ENCODE measurements around the gene DERA. TPM values are rescaled to one million over a fixed set of nuclear protein-coding genes. Genes with fewer than 3 reads are reported as not detected.

DERA gene
- total RNA-seq, 1 donor from 2014 or later: 39.3 TPM

- Histone ChIP-seq H3K4me3 (ENCODE audit: low read depth, low read length) (no peak overlapping the region), H3K27me3 (ENCODE audit: control insufficient read depth, insufficient read depth, low read length) (no peaks in the 10 kb centered on the region), H3K36me3 (ENCODE audit: control insufficient read depth, insufficient read depth, low read length) (no peaks in the 10 kb centered on the region)
- TF ChIP-seq CTCF (IDR thresholded peaks at IDR 0.05; ENCODE audit: insufficient read depth, low read length, poor library complexity, severe bottlenecking): no peak
- no peak for DNase-seq (ENCODE audit: low read depth)
Measured at GRCh38 chr12:15932327-15932726, 21.2 kb downstream of the DERA start.

GRCh38 chr12:15932971-15933370 is 21.8 kb downstream of the DERA start:
- DNase-seq (ENCODE audit: low read depth): no peak
- Histone ChIP-seq H3K36me3 (ENCODE audit: control insufficient read depth, insufficient read depth, low read length) (no peaks in the 10 kb centered on the region), H3K27me3 (ENCODE audit: control insufficient read depth, insufficient read depth, low read length) (no peaks in the 10 kb centered on the region), H3K4me3 (ENCODE audit: low read depth, low read length) (no peak overlapping the region)
- TF ChIP-seq CTCF (IDR thresholded peaks at IDR 0.05; ENCODE audit: insufficient read depth, low read length, poor library complexity, severe bottlenecking): no peak

DNA sequence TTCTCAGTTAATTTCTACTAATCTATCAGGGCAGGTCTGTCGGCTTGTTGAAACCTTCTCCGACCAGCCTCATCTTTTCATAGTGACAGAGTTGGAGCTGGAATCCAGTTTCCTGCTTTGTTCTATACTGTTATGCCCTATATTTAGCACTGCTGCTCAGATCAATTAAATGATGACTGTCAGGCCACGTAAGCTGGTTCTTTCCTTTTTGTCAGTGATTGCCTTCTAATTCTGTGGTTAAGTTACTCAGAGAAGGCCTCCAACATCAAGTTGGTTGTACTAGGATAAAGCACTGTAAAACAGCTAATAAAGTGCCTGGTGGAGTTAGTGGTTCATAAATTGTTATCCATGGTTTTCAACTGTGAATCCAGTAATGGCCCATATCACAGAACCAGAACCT is 22.6 kb downstream of the DERA start:
- H3K4me3 ChIP-seq (ENCODE audit: low read depth, low read length): no peak overlapping the region
- H3K27me3 ChIP-seq (ENCODE audit: control insufficient read depth, insufficient read depth, low read length): no peaks in the 10 kb centered on the region
- no peak for TF ChIP-seq CTCF (IDR thresholded peaks at IDR 0.05; ENCODE audit: insufficient read depth, low read length, poor library complexity, severe bottlenecking)
- DNase-seq (ENCODE audit: low read depth): no peak
- H3K36me3 ChIP-seq (ENCODE audit: control insufficient read depth, insufficient read depth, low read length): no peaks in the 10 kb centered on the region

DNA sequence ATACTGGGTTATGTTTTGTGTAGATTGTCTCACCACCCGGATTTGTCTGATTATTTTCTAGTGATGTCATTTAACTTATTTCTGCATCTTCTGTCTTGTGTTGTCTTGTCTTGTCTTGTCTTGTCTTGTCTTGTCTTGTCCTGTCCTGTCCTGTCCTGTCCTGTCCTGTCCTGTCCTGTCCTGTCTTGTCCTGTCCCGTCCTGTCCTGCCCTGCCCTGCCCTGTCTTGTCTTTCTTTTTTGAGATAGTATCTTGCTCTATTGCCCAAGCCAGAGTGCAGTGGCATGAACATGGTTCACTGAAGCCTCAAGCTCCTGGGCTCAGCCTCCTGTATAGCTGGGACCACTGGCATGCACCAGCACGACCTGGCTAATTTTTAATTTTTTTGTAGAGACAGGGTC is 25.6 kb downstream of the DERA start:
- Histone ChIP-seq H3K4me3 (ENCODE audit: low read depth, low read length) (no peak overlapping the region), H3K27me3 (ENCODE audit: control insufficient read depth, insufficient read depth, low read length) (no peaks in the 10 kb centered on the region), H3K36me3 (ENCODE audit: control insufficient read depth, insufficient read depth, low read length) (no peaks in the 10 kb centered on the region)
- no peak for TF ChIP-seq CTCF (IDR thresholded peaks at IDR 0.05; ENCODE audit: insufficient read depth, low read length, poor library complexity, severe bottlenecking)
- DNase-seq (ENCODE audit: low read depth): no peak

GRCh38 chr12:15937902-15938301 is 26.8 kb downstream of the DERA start:
- H3K27me3 ChIP-seq (ENCODE audit: control insufficient read depth, insufficient read depth, low read length): no peaks in the 10 kb centered on the region
- no peak for TF ChIP-seq CTCF (IDR thresholded peaks at IDR 0.05; ENCODE audit: insufficient read depth, low read length, poor library complexity, severe bottlenecking)
- no peak overlapping the region for H3K4me3 ChIP-seq (ENCODE audit: low read depth, low read length)
- no peaks in the 10 kb centered on the region for H3K36me3 ChIP-seq (ENCODE audit: control insufficient read depth, insufficient read depth, low read length)
- no peak for DNase-seq (ENCODE audit: low read depth)

DNA sequence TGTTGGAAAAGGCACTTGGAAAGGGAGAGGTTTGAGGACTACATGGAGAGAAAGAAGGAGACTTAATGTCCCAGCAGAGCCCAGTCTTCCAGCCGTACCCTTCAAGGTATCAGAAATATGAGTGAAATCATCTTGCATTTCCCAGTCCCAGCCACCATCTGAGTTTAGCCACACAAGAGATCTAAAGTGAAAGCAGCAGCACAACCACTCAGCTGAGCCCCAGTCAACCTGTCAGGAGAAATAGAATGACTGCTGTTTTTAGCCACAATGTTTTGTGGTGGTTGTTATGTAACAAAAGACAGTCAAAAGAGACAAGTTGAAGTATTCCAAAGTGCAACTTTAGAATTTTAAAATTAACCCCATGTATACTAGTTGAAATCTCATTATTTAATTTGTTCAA is 28.0 kb downstream of the DERA start:
- Histone ChIP-seq H3K4me3 (ENCODE audit: low read depth, low read length) (no peak overlapping the region), H3K27me3 (ENCODE audit: control insufficient read depth, insufficient read depth, low read length) (no peaks in the 10 kb centered on the region), H3K36me3 (ENCODE audit: control insufficient read depth, insufficient read depth, low read length) (no peaks in the 10 kb centered on the region)
- no peak for TF ChIP-seq CTCF (IDR thresholded peaks at IDR 0.05; ENCODE audit: insufficient read depth, low read length, poor library complexity, severe bottlenecking)
- no peak for DNase-seq (ENCODE audit: low read depth)
